ENCODE data around the gene SCLY.

The SCLY gene

GRCh38 chr2:238127165-238128060, 66.6 kb downstream of the SCLY start:
- H2BK15ac ChIP-seq (ENCODE audit: low read length) = peak overlapping the region; percentile 83
- H3K27me3 ChIP-seq (ENCODE audit: control insufficient read depth in 3 of 3, insufficient read depth in 3 of 3, low read depth in 1 of 3, low read length in 3 of 3) = peaks cover 0 to 3% (median 0%) of the 10 kb centered on the region in 3 experiments
- H2BK120ac ChIP-seq (ENCODE audit: low read depth, low read length) = peak overlapping the region; percentile 11
- H2BK12ac ChIP-seq (ENCODE audit: low read length) = peak overlapping the region; percentile 41
- peaks cover 8% of the 10 kb centered on the region for H3K79me1 ChIP-seq (ENCODE audit: low read depth, low read length)
- no peak overlapping the region for H3K4me2 ChIP-seq (ENCODE audit: insufficient read depth, low read length, poor library complexity, severe bottlenecking)
- WGBS, 2 donors (ENCODE audit: extremely low coverage in 2 of 2, insufficient read length in 2 of 2, insufficient replicate concordance in 1 of 2) = no CpG with 5 or more reads among the region's 36 CpGs
- H3K18ac ChIP-seq (ENCODE audit: low read length) = peak overlapping the region; percentile 92
- no peak overlapping the region for H3K4me3 ChIP-seq (ENCODE audit: low read length in 2 of 2)
- DNase-seq (ENCODE audit: low spot score) = no peak
- H2AK5ac ChIP-seq (ENCODE audit: low read depth, low read length) = peak overlapping the region; percentile 94
- H2AFZ ChIP-seq (ENCODE audit: low read length) = peak overlapping the region; percentile 81
- H3K4me1 ChIP-seq (ENCODE audit: control insufficient read depth in 2 of 2, insufficient read depth in 1 of 2, low read depth in 1 of 2, low read length in 2 of 2) = peaks cover 2 to 5% of the 10 kb centered on the region in 2 donors
- peak overlapping the region; percentile 47 for H3K14ac ChIP-seq (ENCODE audit: low read length)
- peak overlapping the region; percentile 90 for H2BK5ac ChIP-seq (ENCODE audit: low read length)
- peaks cover 0 to 2% of the 10 kb centered on the region in 2 donors for H3K36me3 ChIP-seq (replicated peaks in 1 of 2; ENCODE audit: control insufficient read depth in 2 of 2, insufficient read depth in 2 of 2, low read length in 2 of 2)
- no peak overlapping the region for H3K27ac ChIP-seq (replicated peaks; ENCODE audit: low read length)
- H3K9ac ChIP-seq (ENCODE audit: low read depth, low read length, poor library complexity) = peak overlapping the region; percentile 27
- H3K4ac ChIP-seq (ENCODE audit: low read length) = peak overlapping the region; percentile 53
- no peak overlapping the region for H4K91ac ChIP-seq (ENCODE audit: low read depth, low read length, poor library complexity)
- H3K9me3 ChIP-seq (replicated peaks in 1 of 2; ENCODE audit: control insufficient read depth in 2 of 2, insufficient read depth in 1 of 2, low read depth in 1 of 2, low read length in 2 of 2) = peaks cover 0 to 5% of the 10 kb centered on the region in 2 donors
- H4K8ac ChIP-seq (ENCODE audit: low read depth, low read length) = no peak overlapping the region
- H3K23ac ChIP-seq (ENCODE audit: low read depth, low read length, poor library complexity) = peak overlapping the region; percentile 30

- Histone ChIP-seq H3K9me3 (replicated peaks in 1 of 2; ENCODE audit: control insufficient read depth in 2 of 2, insufficient read depth in 1 of 2, low read depth in 1 of 2, low read length in 2 of 2) (peaks cover 0 to 5% of the 10 kb centered on the region in 2 donors), H2BK12ac (ENCODE audit: low read length) (peak overlapping the region; percentile 41), H3K4me1 (ENCODE audit: control insufficient read depth in 2 of 2, insufficient read depth in 1 of 2, low read depth in 1 of 2, low read length in 2 of 2) (peaks cover 2 to 5% of the 10 kb centered on the region in 2 donors), H2BK5ac (ENCODE audit: low read length) (peak overlapping the region; percentile 90), H2AK5ac (ENCODE audit: low read depth, low read length) (peak overlapping the region; percentile 94), H3K23ac (ENCODE audit: low read depth, low read length, poor library complexity) (peak overlapping the region; percentile 30), H2BK120ac (ENCODE audit: low read depth, low read length) (no peak overlapping the region), H3K4ac (ENCODE audit: low read length) (peak overlapping the region; percentile 53), H3K27ac (replicated peaks; ENCODE audit: low read length) (no peak overlapping the region), H3K4me3 (ENCODE audit: low read length in 2 of 2) (no peak overlapping the region), H3K4me2 (ENCODE audit: insufficient read depth, low read length, poor library complexity, severe bottlenecking) (no peak overlapping the region), H2BK15ac (ENCODE audit: low read length) (peak overlapping the region; percentile 83), H3K79me1 (ENCODE audit: low read depth, low read length) (peaks cover 8% of the 10 kb centered on the region), H3K36me3 (replicated peaks in 1 of 2; ENCODE audit: control insufficient read depth in 2 of 2, insufficient read depth in 2 of 2, low read length in 2 of 2) (peaks cover 0 to 2% of the 10 kb centered on the region in 2 donors), H3K18ac (ENCODE audit: low read length) (peak overlapping the region; percentile 92), H4K91ac (ENCODE audit: low read depth, low read length, poor library complexity) (no peak overlapping the region), H4K8ac (ENCODE audit: low read depth, low read length) (no peak overlapping the region), H2AFZ (ENCODE audit: low read length) (peak overlapping the region; percentile 81), H3K27me3 (ENCODE audit: control insufficient read depth in 3 of 3, insufficient read depth in 3 of 3, low read depth in 1 of 3, low read length in 3 of 3) (peaks cover 0 to 3% (median 0%) of the 10 kb centered on the region in 3 experiments), H3K9ac (ENCODE audit: low read depth, low read length, poor library complexity) (no peak overlapping the region), H3K14ac (ENCODE audit: low read length) (peak overlapping the region; percentile 56)
- DNase-seq (ENCODE audit: low spot score) = no peak
- no CpG with 5 or more reads among the region's 22 CpGs for WGBS, 2 donors (ENCODE audit: extremely low coverage in 2 of 2, insufficient read length in 2 of 2, insufficient replicate concordance in 1 of 2)
Measured at GRCh38 chr2:238128061-238128440, 67.2 kb downstream of the SCLY start.

- Histone ChIP-seq H3K4me2 (ENCODE audit: insufficient read depth, low read length, poor library complexity, severe bottlenecking) (no peak overlapping the region), H2BK15ac (ENCODE audit: low read length) (peak overlapping the region; percentile 83), H3K14ac (ENCODE audit: low read length) (no peak overlapping the region), H3K79me1 (ENCODE audit: low read depth, low read length) (peaks cover 8% of the 10 kb centered on the region), H2BK12ac (ENCODE audit: low read length) (no peak overlapping the region), H3K9ac (ENCODE audit: low read depth, low read length, poor library complexity) (peak overlapping the region; percentile 4), H4K91ac (ENCODE audit: low read depth, low read length, poor library complexity) (peak overlapping the region; percentile 94), H3K27me3 (ENCODE audit: control insufficient read depth in 3 of 3, insufficient read depth in 3 of 3, low read depth in 1 of 3, low read length in 3 of 3) (peaks cover 0 to 3% (median 0%) of the 10 kb centered on the region in 3 experiments), H3K18ac (ENCODE audit: low read length) (no peak overlapping the region), H2BK5ac (ENCODE audit: low read length) (no peak overlapping the region), H3K4me3 (ENCODE audit: low read length in 2 of 2) (no peak overlapping the region), H2AFZ (ENCODE audit: low read length) (no peak overlapping the region), H3K4me1 (ENCODE audit: control insufficient read depth in 2 of 2, insufficient read depth in 1 of 2, low read depth in 1 of 2, low read length in 2 of 2) (peaks cover 2 to 5% of the 10 kb centered on the region in 2 donors), H2AK5ac (ENCODE audit: low read depth, low read length) (peak overlapping the region; percentile 94), H3K4ac (ENCODE audit: low read length) (no peak overlapping the region), H4K8ac (ENCODE audit: low read depth, low read length) (no peak overlapping the region), H3K9me3 (replicated peaks in 1 of 2; ENCODE audit: control insufficient read depth in 2 of 2, insufficient read depth in 1 of 2, low read depth in 1 of 2, low read length in 2 of 2) (peaks cover 0 to 5% of the 10 kb centered on the region in 2 donors), H3K36me3 (replicated peaks in 1 of 2; ENCODE audit: control insufficient read depth in 2 of 2, insufficient read depth in 2 of 2, low read length in 2 of 2) (peaks cover 0 to 2% of the 10 kb centered on the region in 2 donors), H3K27ac (replicated peaks; ENCODE audit: low read length) (no peak overlapping the region), H2BK120ac (ENCODE audit: low read depth, low read length) (no peak overlapping the region), H3K23ac (ENCODE audit: low read depth, low read length, poor library complexity) (no peak overlapping the region)
- DNase-seq (ENCODE audit: low spot score) = no peak
- no CpG with 5 or more reads among the region's 30 CpGs for WGBS, 2 donors (ENCODE audit: extremely low coverage in 2 of 2, insufficient read length in 2 of 2, insufficient replicate concordance in 1 of 2)
Measured at GRCh38 chr2:238128534-238129001, 67.8 kb downstream of the SCLY start.

All from neuronal stem cell (in vitro differentiated cells).